Measurements from ENCODE around the gene PRDM15.

The PRDM15 gene, protein sequence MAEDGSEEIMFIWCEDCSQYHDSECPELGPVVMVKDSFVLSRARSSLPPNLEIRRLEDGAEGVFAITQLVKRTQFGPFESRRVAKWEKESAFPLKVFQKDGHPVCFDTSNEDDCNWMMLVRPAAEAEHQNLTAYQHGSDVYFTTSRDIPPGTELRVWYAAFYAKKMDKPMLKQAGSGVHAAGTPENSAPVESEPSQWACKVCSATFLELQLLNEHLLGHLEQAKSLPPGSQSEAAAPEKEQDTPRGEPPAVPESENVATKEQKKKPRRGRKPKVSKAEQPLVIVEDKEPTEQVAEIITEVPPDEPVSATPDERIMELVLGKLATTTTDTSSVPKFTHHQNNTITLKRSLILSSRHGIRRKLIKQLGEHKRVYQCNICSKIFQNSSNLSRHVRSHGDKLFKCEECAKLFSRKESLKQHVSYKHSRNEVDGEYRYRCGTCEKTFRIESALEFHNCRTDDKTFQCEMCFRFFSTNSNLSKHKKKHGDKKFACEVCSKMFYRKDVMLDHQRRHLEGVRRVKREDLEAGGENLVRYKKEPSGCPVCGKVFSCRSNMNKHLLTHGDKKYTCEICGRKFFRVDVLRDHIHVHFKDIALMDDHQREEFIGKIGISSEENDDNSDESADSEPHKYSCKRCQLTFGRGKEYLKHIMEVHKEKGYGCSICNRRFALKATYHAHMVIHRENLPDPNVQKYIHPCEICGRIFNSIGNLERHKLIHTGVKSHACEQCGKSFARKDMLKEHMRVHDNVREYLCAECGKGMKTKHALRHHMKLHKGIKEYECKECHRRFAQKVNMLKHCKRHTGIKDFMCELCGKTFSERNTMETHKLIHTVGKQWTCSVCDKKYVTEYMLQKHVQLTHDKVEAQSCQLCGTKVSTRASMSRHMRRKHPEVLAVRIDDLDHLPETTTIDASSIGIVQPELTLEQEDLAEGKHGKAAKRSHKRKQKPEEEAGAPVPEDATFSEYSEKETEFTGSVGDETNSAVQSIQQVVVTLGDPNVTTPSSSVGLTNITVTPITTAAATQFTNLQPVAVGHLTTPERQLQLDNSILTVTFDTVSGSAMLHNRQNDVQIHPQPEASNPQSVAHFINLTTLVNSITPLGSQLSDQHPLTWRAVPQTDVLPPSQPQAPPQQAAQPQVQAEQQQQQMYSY

DNA sequence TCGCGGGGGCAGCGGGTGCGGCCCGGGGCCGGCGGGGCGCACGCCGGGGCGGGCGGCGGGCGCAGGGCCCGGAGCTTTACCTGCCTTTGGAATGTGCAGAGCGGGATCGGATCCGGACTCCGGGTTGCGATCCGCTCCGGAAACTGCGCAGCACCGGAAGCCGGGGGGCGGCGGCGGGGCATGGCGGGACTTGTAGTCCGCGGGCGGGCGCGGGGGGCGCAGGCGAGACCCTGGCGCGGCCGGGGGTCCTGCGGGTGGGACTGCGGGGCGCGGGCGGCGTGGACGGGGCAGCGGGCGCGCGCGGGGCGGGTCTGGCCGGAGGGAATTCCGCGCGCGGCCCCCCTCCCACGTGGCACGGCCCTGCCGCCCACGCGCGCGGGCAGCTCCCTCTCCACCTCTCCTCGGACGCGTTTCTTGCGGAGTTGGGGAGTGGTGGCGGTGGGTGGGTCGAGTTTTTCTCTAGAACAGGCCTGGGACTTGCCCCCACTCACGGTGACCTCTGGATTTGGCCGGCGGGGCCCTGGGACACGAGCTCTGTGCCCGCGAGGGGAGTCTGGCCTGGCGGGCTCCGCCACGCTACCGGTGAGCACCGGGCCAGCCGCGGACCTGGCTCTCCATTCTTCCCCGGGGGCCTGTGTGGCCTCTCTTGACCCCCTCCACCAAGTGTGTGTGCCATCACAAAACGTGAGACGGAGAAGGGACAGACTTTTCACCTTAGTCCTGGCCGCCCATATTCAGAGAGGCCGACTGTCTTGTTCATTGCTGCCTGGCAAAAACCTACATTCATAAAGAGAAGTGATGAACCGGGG is at the start of gene PRDM15:
PRDM15 (minus strand) TSS at position 155 of the 809 bp plus-strand sequence. CDS start 18,981 bp downstream, outside the sequence.
- TF ChIP-seq, protein P1, sequence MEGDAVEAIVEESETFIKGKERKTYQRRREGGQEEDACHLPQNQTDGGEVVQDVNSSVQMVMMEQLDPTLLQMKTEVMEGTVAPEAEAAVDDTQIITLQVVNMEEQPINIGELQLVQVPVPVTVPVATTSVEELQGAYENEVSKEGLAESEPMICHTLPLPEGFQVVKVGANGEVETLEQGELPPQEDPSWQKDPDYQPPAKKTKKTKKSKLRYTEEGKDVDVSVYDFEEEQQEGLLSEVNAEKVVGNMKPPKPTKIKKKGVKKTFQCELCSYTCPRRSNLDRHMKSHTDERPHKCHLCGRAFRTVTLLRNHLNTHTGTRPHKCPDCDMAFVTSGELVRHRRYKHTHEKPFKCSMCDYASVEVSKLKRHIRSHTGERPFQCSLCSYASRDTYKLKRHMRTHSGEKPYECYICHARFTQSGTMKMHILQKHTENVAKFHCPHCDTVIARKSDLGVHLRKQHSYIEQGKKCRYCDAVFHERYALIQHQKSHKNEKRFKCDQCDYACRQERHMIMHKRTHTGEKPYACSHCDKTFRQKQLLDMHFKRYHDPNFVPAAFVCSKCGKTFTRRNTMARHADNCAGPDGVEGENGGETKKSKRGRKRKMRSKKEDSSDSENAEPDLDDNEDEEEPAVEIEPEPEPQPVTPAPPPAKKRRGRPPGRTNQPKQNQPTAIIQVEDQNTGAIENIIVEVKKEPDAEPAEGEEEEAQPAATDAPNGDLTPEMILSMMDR (IDR thresholded peaks at IDR 0.05; ENCODE audit: control insufficient read depth, insufficient read depth, low read depth, low read length, missing control alignments) = no peak
- DNase-seq (ENCODE audit: low read depth) = peak; percentile 48
- H3K4me3 ChIP-seq (ENCODE audit: control insufficient read depth, low read depth, low read length) = peak within 1 kb of the TSS; percentile 91

DNA sequence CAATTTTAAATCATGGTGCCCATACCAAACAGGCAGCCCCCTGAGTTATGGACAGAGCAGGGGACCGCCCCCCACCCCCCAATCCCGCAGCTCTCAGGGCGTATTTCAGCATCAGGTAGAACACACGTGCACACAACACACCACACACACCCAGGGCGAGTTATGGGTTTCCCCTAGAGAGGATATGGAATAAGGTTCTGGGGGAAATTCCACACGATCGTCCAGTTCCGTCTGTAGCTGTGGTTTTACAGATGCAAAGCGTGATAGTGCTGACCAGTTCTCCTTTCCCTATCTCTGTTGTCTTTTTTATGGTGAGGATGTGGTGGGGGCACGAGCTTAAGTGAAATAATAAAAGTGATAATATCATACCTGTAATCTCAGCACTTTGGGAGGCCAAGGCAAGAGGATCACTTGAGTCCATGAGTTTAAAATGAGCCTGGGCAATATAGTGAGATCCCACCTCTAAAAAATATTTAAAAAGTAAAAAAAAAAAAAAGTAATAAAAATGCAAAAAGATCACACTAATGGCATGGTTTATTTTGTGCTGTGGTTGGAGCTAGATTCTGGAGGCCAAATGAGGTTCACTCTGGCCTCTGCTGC is 49.6 kb upstream of the PRDM15 start:
- H3K4me3 ChIP-seq (ENCODE audit: control insufficient read depth, low read depth, low read length) = no peak overlapping the region
- TF ChIP-seq, protein P1 (IDR thresholded peaks at IDR 0.05; ENCODE audit: control insufficient read depth, insufficient read depth, low read depth, low read length, missing control alignments) = no peak
- no peak for DNase-seq (ENCODE audit: low read depth)

GRCh38 chr21:41927727-41928409 is 48.7 kb upstream of the PRDM15 start:
- H3K4me3 ChIP-seq (ENCODE audit: control insufficient read depth, low read depth, low read length) = no peak overlapping the region
- no peak for DNase-seq (ENCODE audit: low read depth)
- TF ChIP-seq, protein P1 (IDR thresholded peaks at IDR 0.05; ENCODE audit: control insufficient read depth, insufficient read depth, low read depth, low read length, missing control alignments) = no peak

GRCh38 chr21:41926807-41927171 is 47.6 kb upstream of the PRDM15 start:
- no peak for DNase-seq (ENCODE audit: low read depth)
- TF ChIP-seq, protein P1 (IDR thresholded peaks at IDR 0.05; ENCODE audit: control insufficient read depth, insufficient read depth, low read depth, low read length, missing control alignments) = no peak
- H3K4me3 ChIP-seq (ENCODE audit: control insufficient read depth, low read depth, low read length) = no peak overlapping the region

DNA sequence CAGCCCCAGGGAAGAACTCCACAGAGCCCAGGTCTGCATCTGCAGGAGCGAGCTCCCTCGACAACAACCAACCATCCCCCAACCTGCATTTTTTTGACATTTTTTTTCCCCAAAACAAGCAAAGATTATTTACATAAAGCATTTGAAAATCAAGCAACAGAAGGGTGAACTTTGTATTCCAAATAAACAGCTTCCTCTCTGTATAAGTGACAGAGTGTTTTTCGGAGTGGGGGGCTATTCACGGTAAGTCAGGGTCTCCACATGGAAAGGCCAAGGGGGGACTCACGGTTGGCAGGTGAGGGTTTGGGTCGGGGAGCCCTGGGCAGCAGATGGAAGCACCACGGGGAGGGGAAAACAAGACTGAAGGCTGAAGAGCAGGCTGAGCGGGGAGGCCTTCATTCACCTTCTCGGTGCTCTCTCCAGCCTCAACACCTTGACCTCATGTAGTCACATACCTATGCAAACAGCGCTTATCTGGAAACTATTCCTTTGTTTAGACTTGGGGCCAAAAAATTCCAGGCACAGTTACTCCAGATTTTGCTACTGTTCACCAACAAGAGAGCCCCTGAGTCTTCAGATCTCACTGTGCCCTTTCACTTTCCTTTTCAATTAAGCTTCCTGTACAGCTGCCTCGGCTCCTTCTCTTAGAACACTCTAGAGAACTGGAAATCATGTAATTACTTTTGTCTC is 47.1 kb upstream of the PRDM15 start:
- no peak for DNase-seq (ENCODE audit: low read depth)
- TF ChIP-seq, protein P1 (IDR thresholded peaks at IDR 0.05; ENCODE audit: control insufficient read depth, insufficient read depth, low read depth, low read length, missing control alignments) = no peak
- H3K4me3 ChIP-seq (ENCODE audit: control insufficient read depth, low read depth, low read length) = peak overlapping the region; percentile 21
